Fibroblast of villous mesenchyme (primary cell): Measurements from ENCODE around the gene KDM3A. TPM values are rescaled to one million over a fixed set of nuclear protein-coding genes. Genes with fewer than 3 reads are reported as not detected.

Source experiments
- DNase-seq: peaks from one replicate; pipeline ENCODE4 v3.0.0-alpha.2; 2010; ENCODE audit warnings: low read depth
- H3K4me3 ChIP-seq: 2 replicates; pipeline ENCODE4 v1.5.1; 2011; ENCODE audit warnings: low read depth, mild to moderate bottlenecking, low read length
- total RNA-seq: library from RNA; depleted of rRNA; stranded (reverse); fragments of >200 nt; gene quantifications from 2 replicates; pipeline ENCODE4 v1.2.3, GENCODE V29; 2012
- TF ChIP-seq, protein P1 (sequence below): IDR thresholded peaks from 2 replicates; pipeline ENCODE4 v1.5.1; 2012; ENCODE audit warnings: low read depth, mild to moderate bottlenecking, low read length; ENCODE audit not compliant: insufficient read depth

Gene KDM3A
- total RNA-seq, 1 donor: 15.1 TPM

DNA sequence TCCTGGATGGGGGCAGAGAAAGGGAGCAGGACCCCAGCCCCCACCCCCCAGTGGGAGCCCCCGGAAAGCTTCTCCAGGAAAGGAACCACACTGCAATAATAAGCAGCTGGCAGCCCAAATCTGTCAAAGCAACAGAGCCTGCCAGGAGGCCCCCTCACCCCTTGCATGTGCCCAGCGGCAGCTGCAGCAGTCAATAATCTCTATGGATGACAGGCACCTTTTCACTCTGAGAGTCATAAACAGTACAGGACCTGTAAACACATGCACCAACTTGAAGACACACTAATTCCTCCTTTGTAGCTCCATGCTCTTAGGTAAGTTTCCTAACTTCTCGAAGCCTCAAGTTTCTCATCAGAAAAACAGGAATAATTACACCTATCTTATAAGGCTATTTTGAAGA is 26.2 kb upstream of the KDM3A start:
- DNase-seq: no peak
- TF ChIP-seq, protein P1, sequence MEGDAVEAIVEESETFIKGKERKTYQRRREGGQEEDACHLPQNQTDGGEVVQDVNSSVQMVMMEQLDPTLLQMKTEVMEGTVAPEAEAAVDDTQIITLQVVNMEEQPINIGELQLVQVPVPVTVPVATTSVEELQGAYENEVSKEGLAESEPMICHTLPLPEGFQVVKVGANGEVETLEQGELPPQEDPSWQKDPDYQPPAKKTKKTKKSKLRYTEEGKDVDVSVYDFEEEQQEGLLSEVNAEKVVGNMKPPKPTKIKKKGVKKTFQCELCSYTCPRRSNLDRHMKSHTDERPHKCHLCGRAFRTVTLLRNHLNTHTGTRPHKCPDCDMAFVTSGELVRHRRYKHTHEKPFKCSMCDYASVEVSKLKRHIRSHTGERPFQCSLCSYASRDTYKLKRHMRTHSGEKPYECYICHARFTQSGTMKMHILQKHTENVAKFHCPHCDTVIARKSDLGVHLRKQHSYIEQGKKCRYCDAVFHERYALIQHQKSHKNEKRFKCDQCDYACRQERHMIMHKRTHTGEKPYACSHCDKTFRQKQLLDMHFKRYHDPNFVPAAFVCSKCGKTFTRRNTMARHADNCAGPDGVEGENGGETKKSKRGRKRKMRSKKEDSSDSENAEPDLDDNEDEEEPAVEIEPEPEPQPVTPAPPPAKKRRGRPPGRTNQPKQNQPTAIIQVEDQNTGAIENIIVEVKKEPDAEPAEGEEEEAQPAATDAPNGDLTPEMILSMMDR: no peak
- no peak overlapping the region for H3K4me3 ChIP-seq

GRCh38 chr2:86416146-86416545 is 25.0 kb upstream of the KDM3A start:
- no peak for DNase-seq
- TF ChIP-seq, protein P1: no peak
- no peak overlapping the region for H3K4me3 ChIP-seq

DNA sequence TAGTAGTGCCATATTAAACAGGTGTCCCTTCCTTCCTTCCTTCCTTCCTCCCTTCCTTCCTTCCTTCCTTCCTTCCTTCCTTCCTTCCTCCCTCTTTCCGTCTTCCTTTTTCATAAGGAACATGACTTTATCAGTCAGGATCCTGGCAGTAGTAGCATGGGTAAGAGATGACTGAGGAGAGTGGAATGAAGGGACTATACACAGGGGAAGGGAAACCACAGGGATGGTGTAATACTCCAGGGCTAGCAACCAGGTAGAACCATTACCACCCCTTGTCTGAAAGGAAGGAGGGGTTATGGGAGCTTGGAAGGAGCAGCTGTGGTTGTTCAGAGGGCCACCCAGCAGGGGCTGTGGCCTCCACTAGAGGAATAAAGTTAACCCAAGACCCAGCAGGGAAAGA is 23.2 kb upstream of the KDM3A start:
- no peak overlapping the region for H3K4me3 ChIP-seq
- TF ChIP-seq, protein P1: no peak
- DNase-seq: no peak

- no peak for DNase-seq
- H3K4me3 ChIP-seq: no peak overlapping the region
- TF ChIP-seq, protein P1: no peak
Observed at GRCh38 chr2:86420913-86421312, 20.3 kb upstream of the KDM3A start.

DNA sequence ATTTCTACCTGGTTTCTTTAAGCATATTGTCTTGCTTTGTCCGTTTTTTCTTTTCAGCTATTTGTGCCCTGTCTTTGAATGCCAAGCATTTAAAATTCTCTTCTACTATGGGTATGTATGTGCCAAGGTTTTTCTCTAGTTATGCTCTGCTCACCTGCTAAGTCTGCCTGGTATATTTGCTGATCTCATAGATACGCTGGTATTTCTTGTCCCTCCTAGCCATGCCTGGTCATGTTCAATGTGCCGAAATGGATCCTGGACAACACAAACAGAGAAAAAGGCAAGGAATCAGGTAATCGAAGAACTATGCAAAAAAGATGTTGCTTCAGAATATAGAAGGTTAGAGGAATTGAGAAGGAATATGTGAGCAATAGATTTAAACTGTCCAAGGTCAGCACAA is 14.9 kb upstream of the KDM3A start:
- DNase-seq: no peak
- TF ChIP-seq, protein P1: no peak
- no peak overlapping the region for H3K4me3 ChIP-seq

- TF ChIP-seq, protein P1: no peak
- DNase-seq: no peak
Observed at GRCh38 chr2:86429335-86429734, 11.8 kb upstream of the KDM3A start.

GRCh38 chr2:86430368-86430767 is 10.8 kb upstream of the KDM3A start:
- TF ChIP-seq, protein P1: no peak
- H3K4me3 ChIP-seq: no peak overlapping the region
- no peak for DNase-seq

More at GRCh38 chr2:86429335-86429734, 11.8 kb upstream of the KDM3A start:
- H3K4me3 ChIP-seq: no peak overlapping the region
